ENCODE measurements around the gene DGCR2.
"Not testable (repeated sequence)": the region's sequence is repeated elsewhere in the genome, so short reads cannot be mapped to it uniquely, and the experiment has no call there.

The DGCR2 gene

DNA sequence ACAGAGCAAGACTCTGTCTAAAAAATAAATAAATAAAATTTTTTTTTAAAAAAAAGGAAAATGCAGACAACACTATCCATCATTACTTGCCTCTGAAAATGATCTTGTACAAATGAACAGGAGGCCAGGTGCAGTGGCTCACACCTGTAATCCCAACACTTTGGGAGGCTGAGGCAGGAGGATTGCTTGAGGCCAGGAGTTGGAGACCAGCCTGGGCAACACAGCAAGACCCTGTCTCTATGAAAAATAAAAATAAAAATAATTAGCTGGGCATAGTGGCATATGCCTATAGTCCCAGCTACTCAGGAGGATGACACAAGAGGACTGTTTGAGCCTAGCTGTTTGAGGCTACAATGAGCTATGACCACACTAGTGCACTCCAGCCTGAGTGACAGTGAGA is 49.4 kb downstream of the DGCR2 start:
- DNase-seq, result not testable (repeated sequence)

DNA sequence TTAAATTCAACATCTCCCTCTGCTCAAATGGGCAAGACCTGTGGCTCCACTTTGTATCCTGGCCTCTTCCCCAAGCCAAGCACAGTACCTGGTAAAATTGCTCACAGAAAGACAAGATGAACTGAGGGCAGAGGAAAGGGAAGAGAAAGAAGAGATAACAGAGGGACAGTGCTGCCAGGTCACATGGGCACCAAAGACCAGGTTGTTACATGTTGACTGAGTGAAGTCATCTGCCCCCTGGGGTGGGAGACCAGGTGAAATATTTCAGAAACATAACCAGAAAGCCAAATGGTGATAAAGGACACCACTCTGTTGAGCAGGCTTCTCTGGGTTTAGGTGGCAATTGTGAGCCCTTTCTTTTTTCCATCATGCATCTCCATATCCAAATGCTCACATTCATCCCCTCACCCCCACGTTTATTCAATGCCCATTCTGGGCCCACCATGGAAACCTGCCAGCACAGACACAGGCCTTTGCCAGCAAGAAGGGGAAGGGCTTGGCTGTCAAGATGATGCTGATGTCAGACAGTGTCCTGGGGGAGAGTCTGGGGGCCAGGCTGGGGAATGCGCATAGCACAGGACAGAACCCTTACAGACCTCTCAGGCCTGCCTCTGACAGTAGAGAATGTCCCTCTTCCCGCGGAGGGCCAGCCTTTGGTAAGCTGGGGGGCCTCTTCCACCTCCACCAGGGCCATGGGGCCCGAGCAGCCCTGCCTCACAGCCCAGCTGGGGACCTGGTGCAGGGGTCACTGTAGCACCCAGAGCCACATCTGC is 51.6 kb downstream of the DGCR2 start:
- no peak for DNase-seq

GRCh38 chr22:19069451-19069850 is 52.8 kb downstream of the DGCR2 start:
- no peak for DNase-seq

GRCh38 chr22:19068784-19069271 is 53.4 kb downstream of the DGCR2 start:
- DNase-seq, result no peak

DNA sequence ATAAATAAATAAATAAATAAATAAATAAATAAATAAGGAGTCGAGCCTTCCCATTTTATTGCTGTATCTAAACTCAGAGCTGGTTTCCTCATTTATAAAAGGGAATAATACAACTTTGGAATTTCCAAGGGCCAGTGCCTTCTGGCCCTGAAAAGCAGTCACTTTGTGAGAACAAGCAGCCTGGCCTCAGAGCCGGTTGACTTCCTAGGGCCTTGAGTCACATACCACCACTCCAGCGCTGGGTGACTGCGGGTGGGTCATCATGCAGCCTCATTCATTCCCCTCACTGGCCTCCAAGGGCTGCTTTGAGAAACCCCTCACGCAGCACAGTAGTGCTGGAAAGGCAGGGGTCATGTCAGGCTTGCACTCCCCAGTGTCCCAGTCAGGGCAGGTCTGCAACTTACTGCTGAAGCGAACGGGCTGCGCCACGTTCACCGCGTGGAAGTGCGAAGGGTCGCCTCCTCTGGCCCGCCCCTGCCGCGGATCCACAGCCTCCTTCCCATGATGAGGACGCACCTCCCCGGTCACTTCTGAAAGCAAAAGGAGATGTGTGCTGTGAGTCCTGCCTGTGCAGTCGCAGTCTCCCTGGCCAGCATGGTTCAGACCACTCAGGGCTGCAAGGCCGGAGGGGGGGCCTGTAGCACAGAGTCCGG is 54.4 kb downstream of the DGCR2 start:
- DNase-seq, result no peak

DNA sequence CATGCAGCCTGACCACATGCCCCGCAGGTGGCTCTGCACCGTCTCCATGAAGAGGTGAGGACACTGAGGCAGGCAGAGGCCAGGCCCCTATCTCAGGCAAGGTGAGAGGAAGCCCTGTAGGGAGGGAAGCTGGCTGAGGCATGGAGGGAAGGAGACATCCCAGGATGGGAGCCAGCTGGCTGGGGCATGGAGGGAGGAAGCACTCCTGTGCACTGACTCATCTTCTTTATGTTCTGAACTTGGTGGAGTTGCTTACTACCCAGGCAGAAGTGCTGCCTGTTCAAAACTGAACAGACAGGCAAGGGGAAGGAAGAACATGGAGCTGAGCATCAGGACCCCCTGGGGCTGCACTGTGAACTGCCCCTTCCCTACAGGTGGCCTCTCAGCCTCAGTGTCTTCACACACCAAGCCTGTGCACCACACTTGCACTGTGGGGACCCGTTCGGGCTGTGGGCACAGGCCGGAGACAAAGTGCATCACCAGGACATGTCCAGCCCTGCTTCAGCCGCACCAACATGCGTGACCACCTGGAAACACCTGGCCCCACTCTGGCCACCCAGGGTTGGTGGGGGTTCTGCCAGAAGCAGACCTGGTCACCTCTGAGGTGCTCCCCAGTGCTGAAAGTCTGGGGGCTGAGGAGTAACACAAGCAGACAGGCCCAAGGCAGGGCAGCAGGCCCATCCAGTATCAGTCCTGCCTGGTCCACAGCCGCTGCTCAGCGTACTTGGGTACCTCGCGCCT is 55.5 kb downstream of the DGCR2 start:
- DNase-seq, result no peak

DNA sequence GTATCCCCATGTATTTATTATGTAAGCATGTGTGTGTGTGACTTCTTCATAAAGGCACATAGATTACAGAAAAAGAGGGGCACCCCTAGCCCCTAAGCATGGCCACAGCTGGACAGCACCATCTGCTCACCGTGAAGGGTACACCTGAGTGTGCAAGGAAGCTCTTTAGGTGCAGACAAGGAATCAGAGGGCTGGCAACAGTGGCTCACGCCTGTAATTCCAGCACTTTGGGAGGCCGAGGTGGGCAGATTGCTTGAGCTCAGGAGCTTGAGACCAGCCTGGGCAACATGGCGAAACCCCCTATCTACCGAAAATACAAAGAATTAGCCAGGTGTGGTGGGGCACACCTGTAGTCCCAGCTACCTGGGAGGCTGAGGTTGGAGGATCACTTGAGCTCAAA is 56.3 kb downstream of the DGCR2 start:
- DNase-seq, result no peak

- no peak for DNase-seq
Measured at GRCh38 chr22:19065298-19065859, 56.8 kb downstream of the DGCR2 start.

DNA sequence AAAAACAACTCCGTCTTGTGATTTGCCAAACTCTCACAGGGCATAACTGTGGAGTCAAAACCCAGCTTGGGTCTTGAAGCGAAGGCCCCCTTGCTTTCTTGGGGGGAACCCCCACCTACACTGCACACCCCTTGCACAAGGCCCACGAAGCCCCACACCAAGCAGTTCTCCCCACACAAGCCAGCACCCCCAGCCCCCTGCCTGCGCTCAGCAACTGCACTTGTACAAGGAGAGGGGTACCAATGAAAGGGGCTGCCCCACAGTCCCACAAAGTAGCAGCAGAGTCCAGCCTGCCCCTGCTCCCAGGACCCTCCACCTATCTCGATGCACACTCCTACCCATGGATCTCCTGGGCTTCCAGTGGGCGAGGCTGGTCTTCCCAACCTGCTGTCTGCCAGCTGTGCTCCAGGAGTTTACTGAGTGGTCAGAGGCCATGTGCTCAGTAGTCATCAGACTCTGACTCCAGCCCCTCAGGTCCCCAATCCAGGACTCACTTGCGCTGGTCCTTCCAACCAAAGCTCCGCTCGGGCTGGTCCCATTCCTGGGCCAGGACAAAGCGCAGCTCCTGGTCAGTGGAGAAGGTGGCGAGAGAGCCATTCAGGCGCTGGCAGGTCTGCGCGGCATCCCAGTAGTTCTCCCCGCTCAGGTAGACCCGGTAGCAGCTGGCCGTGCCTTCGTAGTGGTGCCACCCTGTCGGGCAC is 57.7 kb downstream of the DGCR2 start:
- DNase-seq, result no peak

GRCh38 chr22:19063581-19064353 is 58.4 kb downstream of the DGCR2 start:
- no peak for DNase-seq

DNA sequence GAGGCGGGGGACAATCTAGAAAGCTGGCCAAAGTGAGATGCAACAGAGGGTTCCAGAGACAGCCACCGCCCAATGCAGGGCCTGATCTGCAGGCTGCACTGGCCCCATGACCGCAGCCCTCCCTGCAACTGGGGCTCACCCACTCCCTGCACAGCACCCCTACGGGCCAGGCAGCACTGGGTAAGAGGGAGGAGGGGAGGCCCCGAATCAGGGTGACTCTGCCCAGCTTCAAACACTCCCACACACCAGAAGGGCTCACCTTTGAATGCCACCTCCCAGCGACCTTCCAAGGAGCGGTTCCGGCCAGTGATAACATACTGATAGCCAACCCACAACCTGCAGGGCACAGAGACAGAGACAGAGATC is 59.3 kb downstream of the DGCR2 start:
- DNase-seq, result no peak

- no peak for DNase-seq
Measured at GRCh38 chr22:19062139-19062942, 59.9 kb downstream of the DGCR2 start.

GRCh38 chr22:19061471-19062138 is 60.6 kb downstream of the DGCR2 start:
- DNase-seq, result no peak

- DNase-seq, result no peak
Measured at GRCh38 chr22:19060356-19061009, 61.7 kb downstream of the DGCR2 start.

DNA sequence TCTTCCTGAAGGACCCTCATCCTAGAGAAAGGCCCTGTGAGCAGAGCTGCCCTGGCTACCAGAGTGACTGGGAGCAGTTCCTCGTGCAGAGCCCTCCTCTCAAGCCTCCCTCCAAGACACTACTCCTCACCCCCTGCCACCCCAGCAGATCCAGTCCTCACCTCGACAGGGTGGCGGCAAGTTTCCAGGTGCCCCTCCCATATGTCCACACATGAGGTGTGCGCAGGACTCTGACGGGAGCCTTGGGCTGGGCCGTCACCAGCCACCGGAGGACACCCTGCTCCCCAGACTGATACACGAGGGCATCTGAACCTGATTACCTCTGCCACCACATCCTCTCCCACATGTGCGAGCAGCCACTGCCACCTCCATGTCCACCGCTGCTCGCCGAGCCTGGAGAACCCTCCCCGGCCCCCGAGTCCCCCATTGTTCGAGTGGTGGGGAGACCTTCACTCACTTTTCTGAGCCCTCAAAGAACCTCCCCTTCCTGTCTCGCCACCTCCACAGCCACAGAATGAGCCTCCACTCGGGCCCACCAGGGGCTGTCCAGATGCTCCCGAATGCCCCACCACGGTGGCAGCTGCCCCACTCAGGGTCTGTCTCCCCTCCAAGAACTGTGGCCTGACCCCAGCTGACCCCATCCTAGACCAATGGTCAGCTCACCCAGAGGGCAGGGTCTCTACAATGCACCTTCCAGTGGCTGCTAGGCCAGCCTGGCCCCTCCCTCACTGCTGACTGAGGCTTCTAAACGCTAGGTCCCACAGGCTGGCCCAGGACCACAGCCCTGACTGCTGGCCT is 62.5 kb downstream of the DGCR2 start:
- DNase-seq, result no peak

- DNase-seq, result no peak
Measured at GRCh38 chr22:19058713-19059451, 63.3 kb downstream of the DGCR2 start.

DNA sequence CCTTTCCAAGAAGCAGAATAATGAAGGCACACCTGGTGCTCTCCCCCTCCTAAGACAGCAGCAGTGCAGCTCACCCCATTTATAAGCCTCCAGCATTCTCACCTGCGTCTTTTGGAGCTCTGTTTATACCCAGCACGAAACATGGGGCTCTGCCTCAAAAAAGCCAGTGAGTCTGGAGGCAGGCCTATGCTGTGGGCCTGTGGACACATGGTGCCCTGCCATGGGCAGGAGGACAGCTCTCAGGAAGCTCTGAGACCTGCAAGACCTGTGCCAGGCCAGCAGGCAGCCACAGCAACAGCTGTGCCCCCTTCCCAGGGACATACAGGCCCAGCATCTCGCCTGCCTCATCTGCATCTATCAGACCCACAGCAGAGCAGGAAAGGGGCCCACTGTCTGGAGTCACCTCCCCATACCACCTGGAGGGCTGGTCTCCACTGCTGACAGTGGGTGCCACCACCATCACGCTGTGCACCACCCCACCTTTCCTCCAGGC is 64.2 kb downstream of the DGCR2 start:
- DNase-seq, result no peak

DNA sequence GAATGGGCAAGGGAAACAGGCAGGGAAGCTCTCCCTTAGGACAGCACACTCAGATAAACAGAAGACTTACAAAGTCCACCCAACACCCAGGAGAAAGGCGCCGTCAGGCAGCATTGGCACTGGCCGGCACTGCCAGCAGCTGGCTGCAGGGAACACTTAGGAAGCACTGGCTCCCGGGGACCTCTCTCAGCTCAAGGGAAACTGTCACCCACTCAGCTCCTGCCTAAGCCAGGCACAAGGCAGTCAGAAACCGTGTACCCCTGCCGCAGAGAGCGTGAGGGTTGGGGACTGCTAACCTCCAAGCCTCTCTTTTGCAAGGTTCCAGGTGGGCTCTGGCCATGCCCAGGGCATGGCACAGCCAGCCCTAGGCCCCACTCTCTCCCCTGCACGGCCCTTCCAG is 64.7 kb downstream of the DGCR2 start:
- no peak for DNase-seq

Measured in activated CD4-positive, alpha-beta T cell treated with anti-CD3 and anti-CD28 coated beads, Interleukin-2, amount 50 U/mL, for 1 hour (primary cell).